GM10847 (cell line): ENCODE results near the gene TMEM247.

Experiments
- POLR2A ChIP-seq: IDR thresholded peaks from 2 replicates; pipeline ENCODE4 v1.6.1; 2011; ENCODE audit not compliant: insufficient read length; ENCODE audit errors: extremely low read depth

Gene TMEM247

GRCh38 chr2:46512185-46512584, 32.8 kb downstream of the TMEM247 start:
- no peak for TF ChIP-seq POLR2A

- no peak for TF ChIP-seq POLR2A
Observed at GRCh38 chr2:46514738-46515137, 35.4 kb downstream of the TMEM247 start.

- no peak for TF ChIP-seq POLR2A
Observed at GRCh38 chr2:46517485-46517884, 38.1 kb downstream of the TMEM247 start.

GRCh38 chr2:46518861-46519260, 39.5 kb downstream of the TMEM247 start:
- no peak for TF ChIP-seq POLR2A

- no peak for TF ChIP-seq POLR2A
Observed at GRCh38 chr2:46519265-46519664, 39.9 kb downstream of the TMEM247 start.

- TF ChIP-seq POLR2A = no peak
Observed at GRCh38 chr2:46520130-46520711, 40.9 kb downstream of the TMEM247 start.

GRCh38 chr2:46521215-46521683, 41.9 kb downstream of the TMEM247 start:
- TF ChIP-seq POLR2A = no peak

- no peak for TF ChIP-seq POLR2A
Observed at GRCh38 chr2:46525522-46526155, 46.3 kb downstream of the TMEM247 start.

- no peak for TF ChIP-seq POLR2A
Observed at GRCh38 chr2:46528880-46529279, 49.5 kb downstream of the TMEM247 start.

GRCh38 chr2:46530639-46531038, 51.3 kb downstream of the TMEM247 start:
- TF ChIP-seq POLR2A = no peak

- no peak for TF ChIP-seq POLR2A
Observed at GRCh38 chr2:46531863-46532262, 52.5 kb downstream of the TMEM247 start.
